AG10803 (cell line): ENCODE results near the gene APCDD1.
"Not testable (repeated sequence)": the region's sequence is repeated elsewhere in the genome, so short reads cannot be mapped to it uniquely, and the experiment has no call there.

Experiments used
- DNase-seq: peaks from one replicate; pipeline ENCODE4 v3.0.0; 2010; ENCODE audit warnings: low read depth
- H3K4me3 ChIP-seq: 2 replicates; pipeline ENCODE4 v1.5.1; 2011; ENCODE audit warnings: mild to moderate bottlenecking, low read length, control low read depth
- CTCF ChIP-seq: conservative IDR thresholded peaks from 2 replicates; pipeline ENCODE4 v1.5.1; 2011; ENCODE audit warnings: mild to moderate bottlenecking, low read length, control low read depth, inconsistent platforms

Gene APCDD1

GRCh38 chr18:10459587-10459986 is 5.2 kb downstream of the APCDD1 start:
- DNase-seq: no peak
- no peak overlapping the region for H3K4me3 ChIP-seq
- TF ChIP-seq CTCF: no peak

GRCh38 chr18:10460414-10461018 is 6.1 kb downstream of the APCDD1 start:
- TF ChIP-seq CTCF: no peak
- DNase-seq: no peak
- H3K4me3 ChIP-seq: no peak overlapping the region

- no peak for TF ChIP-seq CTCF
Measured at GRCh38 chr18:10461989-10462388, 7.6 kb downstream of the APCDD1 start.

GRCh38 chr18:10462597-10462996 is 8.2 kb downstream of the APCDD1 start:
- TF ChIP-seq CTCF: no peak
- no peak for DNase-seq
- H3K4me3 ChIP-seq: no peak overlapping the region

More at GRCh38 chr18:10461989-10462388, 7.6 kb downstream of the APCDD1 start:
- DNase-seq: no peak
- H3K4me3 ChIP-seq: no peak overlapping the region

- H3K4me3 ChIP-seq: no peak overlapping the region
- no peak for DNase-seq
- no peak for TF ChIP-seq CTCF
Measured at GRCh38 chr18:10463096-10463495, 8.7 kb downstream of the APCDD1 start.

- TF ChIP-seq CTCF: no peak
Measured at GRCh38 chr18:10463741-10464140, 9.3 kb downstream of the APCDD1 start.

GRCh38 chr18:10464161-10464648 is 9.8 kb downstream of the APCDD1 start:
- not testable (repeated sequence) for DNase-seq, H3K4me3 ChIP-seq

More at GRCh38 chr18:10463741-10464140, 9.3 kb downstream of the APCDD1 start:
- no peak overlapping the region for H3K4me3 ChIP-seq
- no peak for DNase-seq
